ENCODE data around the gene POC1B. TPM values are rescaled to one million over a fixed set of nuclear protein-coding genes. Genes with fewer than 3 reads are reported as not detected.

Gene POC1B
- polyA plus RNA-seq, 1 donor from 2014 or later, result 10.0 TPM

DNA sequence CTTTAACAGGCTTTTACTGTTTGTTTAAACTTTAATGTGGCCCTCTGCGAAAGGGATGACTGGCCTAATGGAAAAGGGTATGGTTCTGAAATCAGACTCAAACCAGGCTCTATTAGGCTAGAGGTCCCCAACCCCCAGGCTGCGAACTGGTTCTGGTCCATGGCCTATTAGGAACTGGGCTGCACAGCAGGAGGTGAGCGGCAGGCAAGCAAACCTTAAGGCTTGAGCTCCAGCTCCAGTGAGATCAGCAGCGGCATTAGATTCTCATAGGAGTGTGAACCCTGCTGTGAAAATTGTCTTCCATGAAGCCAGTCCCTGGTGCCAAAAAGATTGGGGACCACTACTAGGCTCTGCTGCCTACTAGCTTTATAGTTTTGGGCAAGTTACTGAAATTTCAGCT is 12.3 kb downstream of the POC1B start:
- Histone ChIP-seq H2AFZ (ENCODE audit: low read depth, low read length) (no peak overlapping the region), H3K9me2 (ENCODE audit: insufficient read depth, low read length) (no peaks in the 10 kb centered on the region), H3F3A (ENCODE audit: insufficient read depth, low read length, poor library complexity, severe bottlenecking) (no peaks in the 10 kb centered on the region), H3K79me2 (replicated peaks; ENCODE audit: insufficient read depth, low read length) (no peaks in the 10 kb centered on the region), H3K27ac (ENCODE audit: low read length) (no peak overlapping the region), H3K4me2 (ENCODE audit: low read length) (no peak overlapping the region), H3K36me3 (ENCODE audit: insufficient read depth, low read length) (no peaks in the 10 kb centered on the region), H4K20me1 (ENCODE audit: insufficient read depth) (no peaks in the 10 kb centered on the region), H3K9me3 (ENCODE audit: low read length) (no peaks in the 10 kb centered on the region), H3K4me3 (ENCODE audit: low read length) (no peak overlapping the region), H3K27me3 (ENCODE audit: insufficient read depth, low read depth, low read length) (no peaks in the 10 kb centered on the region), H3K9ac (ENCODE audit: low read length) (no peak overlapping the region)
- TF ChIP-seq CTCF (IDR thresholded peaks at IDR 0.05; ENCODE audit: poor library complexity, severe bottlenecking), result no peak
- TF ChIP-seq REST (IDR thresholded peaks at IDR 0.05; ENCODE audit: borderline replicate concordance), result no peak
- TF ChIP-seq SMC3 (conservative IDR thresholded peaks at IDR 0.05; ENCODE audit: poor library complexity), result no peak
- TF ChIP-seq EZH2 (IDR thresholded peaks at IDR 0.05; ENCODE audit: borderline replicate concordance, insufficient read depth, low read length, poor library complexity, severe bottlenecking), result no peak
- TF ChIP-seq POLR2AphosphoS5 (IDR thresholded peaks at IDR 0.05), result no peak
- TF ChIP-seq EP300 (conservative IDR thresholded peaks at IDR 0.05; ENCODE audit: poor library complexity, severe bottlenecking), result no peak
- TF ChIP-seq MXI1 (conservative IDR thresholded peaks at IDR 0.05; ENCODE audit: poor library complexity, severe bottlenecking), result no peak
- no peak for TF ChIP-seq TAF1 (IDR thresholded peaks at IDR 0.05; ENCODE audit: low read depth)
- no peak for TF ChIP-seq RAD21 (conservative IDR thresholded peaks at IDR 0.05)

DNA sequence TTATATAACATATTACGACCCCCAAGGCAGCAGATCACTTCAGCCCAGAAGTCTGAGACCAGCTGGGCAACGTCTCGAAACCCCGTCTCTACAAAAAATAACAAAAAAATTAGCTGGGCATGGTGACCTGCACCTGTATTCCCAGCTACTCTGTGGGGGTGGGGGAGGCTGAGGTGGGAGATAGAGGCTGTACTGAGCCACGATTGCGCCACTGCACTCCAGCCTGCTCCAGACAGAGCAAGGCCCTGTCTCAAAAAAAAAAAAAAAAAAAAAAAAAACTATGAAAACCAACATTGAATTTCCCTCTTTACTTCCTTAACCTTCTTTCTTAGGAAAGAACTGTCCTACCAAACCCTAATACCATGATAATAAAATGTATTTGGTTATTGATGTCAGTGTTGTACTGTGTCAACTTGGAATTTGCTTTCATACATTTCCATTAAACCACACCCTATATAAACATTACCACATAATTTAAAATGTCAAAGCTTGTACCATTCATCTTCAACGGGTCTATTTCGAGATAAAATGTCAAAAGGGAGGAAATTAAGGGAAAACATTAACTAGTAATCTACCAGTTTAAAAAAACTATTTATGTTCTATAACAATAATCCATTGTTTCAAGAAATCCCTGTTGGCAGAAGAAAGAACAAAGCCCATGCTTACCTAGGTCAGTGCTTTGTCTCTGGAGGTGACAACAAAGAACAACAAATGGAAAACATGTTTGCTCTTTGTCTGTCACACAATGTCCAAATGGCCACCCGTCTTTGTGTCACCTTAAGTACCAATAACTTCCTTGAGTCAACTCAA is 18.6 kb downstream of the POC1B start:
- no peak overlapping the region for H3K4me2 ChIP-seq (ENCODE audit: low read length)
- H3K9ac ChIP-seq (ENCODE audit: low read length), result no peak overlapping the region
- H3K27me3 ChIP-seq (ENCODE audit: insufficient read depth, low read depth, low read length), result no peaks in the 10 kb centered on the region
- H3K27ac ChIP-seq (ENCODE audit: low read length), result no peak overlapping the region
- no peak overlapping the region for H2AFZ ChIP-seq (ENCODE audit: low read depth, low read length)
- no peaks in the 10 kb centered on the region for H3K36me3 ChIP-seq (ENCODE audit: insufficient read depth, low read length)
- no peaks in the 10 kb centered on the region for H3K9me2 ChIP-seq (ENCODE audit: insufficient read depth, low read length)
- no peaks in the 10 kb centered on the region for H3K79me2 ChIP-seq (replicated peaks; ENCODE audit: insufficient read depth, low read length)
- H3K4me3 ChIP-seq (ENCODE audit: low read length), result no peak overlapping the region
- TF ChIP-seq REST (IDR thresholded peaks at IDR 0.05; ENCODE audit: borderline replicate concordance) (no peak), EZH2 (IDR thresholded peaks at IDR 0.05; ENCODE audit: borderline replicate concordance, insufficient read depth, low read length, poor library complexity, severe bottlenecking) (no peak), CTCF (IDR thresholded peaks at IDR 0.05; ENCODE audit: poor library complexity, severe bottlenecking) (no peak), EP300 (conservative IDR thresholded peaks at IDR 0.05; ENCODE audit: poor library complexity, severe bottlenecking) (no peak), RAD21 (conservative IDR thresholded peaks at IDR 0.05) (no peak), POLR2AphosphoS5 (IDR thresholded peaks at IDR 0.05) (no peak), SMC3 (conservative IDR thresholded peaks at IDR 0.05; ENCODE audit: poor library complexity) (no peak), TAF1 (IDR thresholded peaks at IDR 0.05; ENCODE audit: low read depth) (no peak), MXI1 (conservative IDR thresholded peaks at IDR 0.05; ENCODE audit: poor library complexity, severe bottlenecking) (no peak)
- H3K9me3 ChIP-seq (ENCODE audit: low read length), result no peaks in the 10 kb centered on the region
- H3F3A ChIP-seq (ENCODE audit: insufficient read depth, low read length, poor library complexity, severe bottlenecking), result no peaks in the 10 kb centered on the region
- H4K20me1 ChIP-seq (ENCODE audit: insufficient read depth), result no peaks in the 10 kb centered on the region

Data from neural cell (in vitro differentiated cells).